ENCODE data around the gene IQGAP2.
A peak's percentile ranks its signal among the peaks of the same experiment; 100 is the strongest.

IQGAP2 gene

DNA sequence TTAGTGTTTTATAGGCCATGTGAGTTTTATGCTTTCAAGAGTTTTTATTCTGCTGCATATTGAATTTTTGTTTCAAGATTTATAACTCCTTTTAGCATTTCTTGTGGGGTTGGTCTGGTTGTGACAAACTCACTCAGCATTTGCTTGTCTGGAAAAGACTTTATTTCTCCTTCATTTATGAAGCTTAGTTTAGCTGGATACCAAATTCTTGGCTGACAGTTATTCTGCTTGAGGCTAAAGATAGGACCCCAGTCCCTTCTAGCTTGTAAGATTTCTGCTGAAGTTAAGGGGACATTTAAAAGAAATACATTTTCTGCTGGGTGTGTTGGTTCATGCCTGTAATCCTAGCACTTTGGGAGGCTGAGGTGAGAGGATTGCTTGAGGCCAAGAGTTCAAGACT, 36.8 kb downstream of the IQGAP2 start (continued):
- no peak for TF ChIP-seq ZNF366 (tag by site-specific recombination; conservative IDR thresholded peaks at IDR 0.05)

DNA sequence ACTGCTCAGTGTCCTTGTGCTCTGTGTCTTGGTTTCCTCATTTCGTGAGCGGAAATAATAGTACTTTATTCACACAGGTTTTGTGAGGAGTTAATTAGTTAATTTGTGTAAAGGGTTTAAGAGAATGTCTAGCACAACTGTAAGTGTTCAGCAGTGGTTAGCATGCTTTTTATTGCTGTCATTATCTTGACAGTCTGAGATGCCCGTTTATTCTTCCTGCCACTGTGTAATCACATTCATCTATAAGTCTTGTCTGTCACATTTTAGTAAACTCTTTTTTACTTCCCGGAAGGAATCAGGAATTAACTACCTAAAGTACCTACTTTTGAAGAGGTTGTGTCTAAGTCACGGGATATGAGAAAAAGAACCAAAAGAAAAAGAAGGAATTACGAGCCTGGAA, 38.0 kb downstream of the IQGAP2 start:
- ChIA-PET CTCF (no interaction called here), POLR2A (no interaction called here)
- Histone ChIP-seq H3K9me3 (ENCODE audit: control insufficient read depth, insufficient read depth, low read depth, low read length) (no peaks in the 10 kb centered on the region), H3K27ac (ENCODE audit: extremely low read depth, low read depth, low read length) (no peak overlapping the region), H3K36me3 (ENCODE audit: control insufficient read depth in 2 of 2, insufficient read depth in 1 of 2, low read length in 2 of 2) (no peaks in the 10 kb centered on the region), H3K4me3 (ENCODE audit: low read depth, low read length) (no peak overlapping the region), H3K4me1 (ENCODE audit: control insufficient read depth, insufficient read depth, low read length) (no peaks in the 10 kb centered on the region)
- no peak for TF ChIP-seq ZNF548 (tag by site-specific recombination; IDR thresholded peaks at IDR 0.05)

DNA sequence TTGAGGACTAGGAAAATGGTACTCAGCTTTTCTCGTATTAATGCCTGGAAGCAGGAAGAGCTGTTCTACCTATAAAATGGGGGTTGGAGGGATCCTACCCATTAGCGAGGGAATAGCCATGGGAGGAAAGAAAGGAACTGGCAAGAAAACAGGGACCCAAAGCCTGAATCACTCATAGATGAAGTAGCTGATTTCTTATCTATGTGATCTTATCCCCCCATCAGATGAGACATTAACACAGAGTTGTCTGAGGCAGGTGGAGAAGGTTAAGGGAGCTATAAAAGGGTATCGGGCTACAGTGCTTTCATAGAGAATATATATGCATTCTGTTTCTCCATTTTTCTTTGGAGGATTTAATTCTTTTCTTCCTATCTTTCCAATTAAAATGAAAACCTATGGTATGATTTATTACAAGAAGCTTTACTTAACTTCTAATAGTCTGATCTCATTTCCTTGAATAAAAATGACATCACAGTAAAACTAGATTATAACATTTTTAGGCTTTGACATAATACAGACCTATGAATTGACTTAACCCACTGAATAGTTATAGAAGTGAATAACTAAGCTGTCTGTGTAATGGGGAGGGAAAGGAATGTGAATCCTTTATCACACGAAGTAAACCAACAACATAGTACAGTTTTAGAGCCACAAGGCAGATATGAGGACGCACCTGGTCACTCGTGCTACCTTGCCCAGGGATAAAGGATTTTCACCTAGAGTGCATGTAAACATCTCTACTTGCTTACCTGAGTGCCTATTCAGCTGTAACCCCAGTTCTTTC, 39.0 kb downstream of the IQGAP2 start:
- H3K9me3 ChIP-seq (ENCODE audit: control insufficient read depth, insufficient read depth, low read depth, low read length) = no peaks in the 10 kb centered on the region
- H3K4me1 ChIP-seq (ENCODE audit: control insufficient read depth, insufficient read depth, low read length) = no peaks in the 10 kb centered on the region
- H3K4me3 ChIP-seq (ENCODE audit: low read depth, low read length) = no peak overlapping the region
- POLR2A ChIA-PET = no interaction called here
- H3K27ac ChIP-seq (ENCODE audit: extremely low read depth, low read depth, low read length) = no peak overlapping the region
- TF ChIP-seq, protein P1, sequence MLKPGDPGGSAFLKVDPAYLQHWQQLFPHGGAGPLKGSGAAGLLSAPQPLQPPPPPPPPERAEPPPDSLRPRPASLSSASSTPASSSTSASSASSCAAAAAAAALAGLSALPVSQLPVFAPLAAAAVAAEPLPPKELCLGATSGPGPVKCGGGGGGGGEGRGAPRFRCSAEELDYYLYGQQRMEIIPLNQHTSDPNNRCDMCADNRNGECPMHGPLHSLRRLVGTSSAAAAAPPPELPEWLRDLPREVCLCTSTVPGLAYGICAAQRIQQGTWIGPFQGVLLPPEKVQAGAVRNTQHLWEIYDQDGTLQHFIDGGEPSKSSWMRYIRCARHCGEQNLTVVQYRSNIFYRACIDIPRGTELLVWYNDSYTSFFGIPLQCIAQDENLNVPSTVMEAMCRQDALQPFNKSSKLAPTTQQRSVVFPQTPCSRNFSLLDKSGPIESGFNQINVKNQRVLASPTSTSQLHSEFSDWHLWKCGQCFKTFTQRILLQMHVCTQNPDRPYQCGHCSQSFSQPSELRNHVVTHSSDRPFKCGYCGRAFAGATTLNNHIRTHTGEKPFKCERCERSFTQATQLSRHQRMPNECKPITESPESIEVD (tag by site-specific recombination; IDR thresholded peaks at IDR 0.05) = peak; percentile 37; the same call in 1 of the 2 replicates
- TF ChIP-seq, protein P2, sequence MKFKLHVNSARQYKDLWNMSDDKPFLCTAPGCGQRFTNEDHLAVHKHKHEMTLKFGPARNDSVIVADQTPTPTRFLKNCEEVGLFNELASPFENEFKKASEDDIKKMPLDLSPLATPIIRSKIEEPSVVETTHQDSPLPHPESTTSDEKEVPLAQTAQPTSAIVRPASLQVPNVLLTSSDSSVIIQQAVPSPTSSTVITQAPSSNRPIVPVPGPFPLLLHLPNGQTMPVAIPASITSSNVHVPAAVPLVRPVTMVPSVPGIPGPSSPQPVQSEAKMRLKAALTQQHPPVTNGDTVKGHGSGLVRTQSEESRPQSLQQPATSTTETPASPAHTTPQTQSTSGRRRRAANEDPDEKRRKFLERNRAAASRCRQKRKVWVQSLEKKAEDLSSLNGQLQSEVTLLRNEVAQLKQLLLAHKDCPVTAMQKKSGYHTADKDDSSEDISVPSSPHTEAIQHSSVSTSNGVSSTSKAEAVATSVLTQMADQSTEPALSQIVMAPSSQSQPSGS (tag by site-specific recombination; IDR thresholded peaks at IDR 0.05; ENCODE audit: low read depth) = peak; percentile 77
- TF ChIP-seq SP2 (tag by site-specific recombination; IDR thresholded peaks at IDR 0.05) = no peak
- TF ChIP-seq ZNF629 (tag by site-specific recombination; IDR thresholded peaks at IDR 0.05) = peak; percentile 56
- peak; percentile 44 for TF ChIP-seq ZNF366 (tag by site-specific recombination; conservative IDR thresholded peaks at IDR 0.05)
- CTCF ChIA-PET = interaction anchor here (0.9 kb wide), 1 partner anchor 34 kb away, joined by 3 read pairs; no protein-coding TSS in a partner anchor
- no peaks in the 10 kb centered on the region for H3K36me3 ChIP-seq (ENCODE audit: control insufficient read depth in 2 of 2, insufficient read depth in 1 of 2, low read length in 2 of 2)

DNA sequence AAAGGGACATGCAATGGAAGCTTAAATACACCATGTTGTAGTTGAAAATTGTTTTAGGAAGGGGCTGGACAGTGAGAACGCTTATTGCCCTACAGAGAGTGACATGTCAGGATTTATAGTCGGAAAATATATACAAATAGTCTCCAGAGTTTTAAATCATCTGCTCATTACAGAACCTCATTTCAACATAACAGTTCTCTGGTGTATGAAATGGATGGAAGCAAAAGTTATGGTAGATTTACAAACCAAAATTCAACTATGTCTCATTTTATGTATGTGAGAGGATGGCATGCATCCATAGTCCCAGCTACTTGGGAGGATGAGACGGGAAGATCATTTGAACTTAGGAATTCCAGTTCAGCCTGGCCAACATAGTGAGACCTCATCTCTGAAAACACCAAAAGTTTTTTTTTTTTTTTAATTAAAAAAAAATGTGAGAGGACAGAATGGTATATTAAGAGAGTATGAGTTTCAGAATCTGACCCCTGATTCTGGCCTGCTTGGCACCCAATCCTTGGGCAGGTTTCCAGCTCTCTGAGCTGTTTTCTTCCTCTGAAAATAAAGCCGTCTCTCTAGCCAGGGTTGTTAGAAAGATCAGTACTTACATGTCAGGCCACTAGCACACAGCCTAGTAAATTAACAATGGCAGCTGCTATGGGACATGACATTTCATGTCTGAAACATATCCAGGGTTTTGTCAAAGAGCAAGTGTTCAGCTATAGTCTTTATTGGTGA, 40.1 kb downstream of the IQGAP2 start:
- H3K27ac ChIP-seq (ENCODE audit: extremely low read depth, low read depth, low read length) = no peak overlapping the region
- POLR2A ChIA-PET = no interaction called here
- CTCF ChIA-PET = interaction anchor here (0.9 kb wide), 1 partner anchor 35 kb away, joined by 3 read pairs; no protein-coding TSS in a partner anchor

More for the DNA sequence above, 40.1 kb downstream of the IQGAP2 start:
- H3K4me3 ChIP-seq (ENCODE audit: low read depth, low read length) = no peak overlapping the region
- no peaks in the 10 kb centered on the region for H3K4me1 ChIP-seq (ENCODE audit: control insufficient read depth, insufficient read depth, low read length)
- H3K9me3 ChIP-seq (ENCODE audit: control insufficient read depth, insufficient read depth, low read depth, low read length) = no peaks in the 10 kb centered on the region
- H3K36me3 ChIP-seq (ENCODE audit: control insufficient read depth in 2 of 2, insufficient read depth in 1 of 2, low read length in 2 of 2) = no peaks in the 10 kb centered on the region
- TF ChIP-seq ZNF311 (tag by site-specific recombination; IDR thresholded peaks at IDR 0.05; ENCODE audit: borderline replicate concordance) (no peak), ZNF341 (tag by site-specific recombination; IDR thresholded peaks at IDR 0.05; ENCODE audit: low read depth) (no peak), ZNF354C (tag by site-specific recombination; IDR thresholded peaks at IDR 0.05; ENCODE audit: borderline replicate concordance, low read depth) (no peak), ZNF658 (tag by site-specific recombination; IDR thresholded peaks at IDR 0.05) (no peak), ZNF785 (tag by site-specific recombination; IDR thresholded peaks at IDR 0.05) (no peak), MEIS1 (CRISPR knock-in tag; IDR thresholded peaks at IDR 0.05; ENCODE audit: borderline replicate concordance) (no peak), SP2 (tag by site-specific recombination; IDR thresholded peaks at IDR 0.05) (no peak)
- TF ChIP-seq, protein P3, sequence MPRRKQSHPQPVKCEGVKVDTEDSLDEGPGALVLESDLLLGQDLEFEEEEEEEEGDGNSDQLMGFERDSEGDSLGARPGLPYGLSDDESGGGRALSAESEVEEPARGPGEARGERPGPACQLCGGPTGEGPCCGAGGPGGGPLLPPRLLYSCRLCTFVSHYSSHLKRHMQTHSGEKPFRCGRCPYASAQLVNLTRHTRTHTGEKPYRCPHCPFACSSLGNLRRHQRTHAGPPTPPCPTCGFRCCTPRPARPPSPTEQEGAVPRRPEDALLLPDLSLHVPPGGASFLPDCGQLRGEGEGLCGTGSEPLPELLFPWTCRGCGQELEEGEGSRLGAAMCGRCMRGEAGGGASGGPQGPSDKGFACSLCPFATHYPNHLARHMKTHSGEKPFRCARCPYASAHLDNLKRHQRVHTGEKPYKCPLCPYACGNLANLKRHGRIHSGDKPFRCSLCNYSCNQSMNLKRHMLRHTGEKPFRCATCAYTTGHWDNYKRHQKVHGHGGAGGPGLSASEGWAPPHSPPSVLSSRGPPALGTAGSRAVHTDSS (tag by site-specific recombination; IDR thresholded peaks at IDR 0.05) = no peak

Data from HEK293 (cell line).